H9 (cell line): ENCODE measurements around the gene SFMBT1. TPM values are rescaled to one million over a fixed set of nuclear protein-coding genes. Genes with fewer than 3 reads are reported as not detected.

Source experiments
- DNase-seq: peaks from one replicate; pipeline ENCODE4 v3.0.0-alpha.2; 2017
- H2AFZ ChIP-seq: one replicate; pipeline ENCODE4 v1.6.1; 2013; ENCODE audit warnings: mild to moderate bottlenecking, low read length, control low read depth, moderate library complexity
- H2AK5ac ChIP-seq: 2 replicates; pipeline ENCODE4 v1.6.1; 2013; ENCODE audit warnings: low read length, control low read depth, mixed read lengths; ENCODE audit not compliant: insufficient read length
- H2BK120ac ChIP-seq: one replicate; pipeline ENCODE4 v1.6.1; 2013; ENCODE audit warnings: low read depth, mild to moderate bottlenecking, low read length, control low read depth, inconsistent platforms; ENCODE audit not compliant: poor library complexity, severe bottlenecking
- H2BK12ac ChIP-seq: 2 replicates; pipeline ENCODE4 v1.6.1; 2013; ENCODE audit warnings: low read length, control low read depth, mixed read lengths, low read depth; ENCODE audit not compliant: insufficient read length
- H2BK15ac ChIP-seq: 2 replicates; pipeline ENCODE4 v1.6.1; 2013; ENCODE audit warnings: low read depth, low read length, control low read depth
- H2BK20ac ChIP-seq: one replicate; pipeline ENCODE4 v1.6.1; 2013; ENCODE audit warnings: low read depth, mild to moderate bottlenecking, low read length, control low read depth, inconsistent platforms; ENCODE audit not compliant: poor library complexity, severe bottlenecking
- H2BK5ac ChIP-seq: 2 replicates; pipeline ENCODE4 v1.6.1; 2013; ENCODE audit warnings: low read length, control low read depth, mixed read lengths; ENCODE audit not compliant: insufficient read length
- H3K14ac ChIP-seq: 2 replicates; pipeline ENCODE4 v1.6.1; 2013; ENCODE audit warnings: low read length, control low read depth; ENCODE audit not compliant: insufficient read depth
- H3K18ac ChIP-seq: 2 replicates; pipeline ENCODE4 v1.6.1; 2013; ENCODE audit warnings: low read depth, mild to moderate bottlenecking, mixed read lengths, low read length, control low read depth; ENCODE audit not compliant: insufficient read length
- H3K23ac ChIP-seq: 2 replicates; pipeline ENCODE4 v1.6.1; 2013; ENCODE audit warnings: low read length, control low read depth, mixed read lengths, low read depth; ENCODE audit not compliant: insufficient read length
- H3K23me2 ChIP-seq: 2 replicates; pipeline ENCODE4 v1.6.1; 2013; ENCODE audit warnings: low read depth, mild to moderate bottlenecking, mixed read lengths, low read length, control low read depth; ENCODE audit not compliant: insufficient read length, poor library complexity, severe bottlenecking
- H3K27ac ChIP-seq: 2 replicates; pipeline ENCODE4 v1.5.1; 2013; ENCODE audit warnings: low read length, control low read depth, mixed read lengths, low read depth; ENCODE audit not compliant: insufficient read length
- H3K27me3 ChIP-seq: 2 replicates; pipeline ENCODE4 v1.6.1; 2013; ENCODE audit warnings: low read length, control low read depth, inconsistent platforms; ENCODE audit not compliant: insufficient read depth
- H3K4ac ChIP-seq: 2 replicates; pipeline ENCODE4 v1.6.1; 2013; ENCODE audit warnings: low read depth, mild to moderate bottlenecking, control low read depth, inconsistent platforms, low read length, moderate library complexity
- H3K4me1 ChIP-seq: 2 replicates; pipeline ENCODE4 v1.6.1; 2013; ENCODE audit warnings: low read length, control low read depth, inconsistent platforms; ENCODE audit not compliant: insufficient read depth
- H3K4me2 ChIP-seq: 2 replicates; pipeline ENCODE4 v1.6.1; 2013; ENCODE audit warnings: low read length, control low read depth, mixed read lengths; ENCODE audit not compliant: insufficient read length, insufficient read depth
- H3K56ac ChIP-seq: 2 replicates; pipeline ENCODE4 v1.6.1; 2013; ENCODE audit warnings: low read depth, mild to moderate bottlenecking, mixed read lengths, low read length, control low read depth; ENCODE audit not compliant: insufficient read length
- H3K79me1 ChIP-seq: 2 replicates; pipeline ENCODE4 v1.6.1; 2013; ENCODE audit warnings: low read depth, mild to moderate bottlenecking, moderate library complexity, low read length, control low read depth, inconsistent platforms; ENCODE audit not compliant: insufficient read depth, poor library complexity, severe bottlenecking
- H3K79me2 ChIP-seq: 2 replicates; pipeline ENCODE4 v1.6.1; 2013; ENCODE audit warnings: low read length, control low read depth, inconsistent platforms; ENCODE audit not compliant: insufficient read depth
- H3K9ac ChIP-seq: 2 replicates; pipeline ENCODE4 v1.6.1; 2013; ENCODE audit warnings: low read length, control low read depth, mixed read lengths; ENCODE audit not compliant: insufficient read length; ENCODE audit errors: extremely low read depth
- H3K9me3 ChIP-seq: one replicate; pipeline ENCODE4 v1.6.1; 2013; ENCODE audit warnings: low read depth, low read length, inconsistent platforms; ENCODE audit not compliant: control insufficient read depth
- H3T11ph ChIP-seq: one replicate; pipeline ENCODE4 v1.6.1; 2013; ENCODE audit warnings: mild to moderate bottlenecking, low read length, control low read depth, inconsistent platforms
- H4K20me1 ChIP-seq: one replicate; pipeline ENCODE4 v1.6.1; 2013; ENCODE audit not compliant: control insufficient read depth, insufficient read length, insufficient read depth
- H4K5ac ChIP-seq: 2 replicates; pipeline ENCODE4 v1.6.1; 2013; ENCODE audit warnings: low read depth, mild to moderate bottlenecking, mixed read lengths, low read length, control low read depth; ENCODE audit not compliant: insufficient read length
- H4K8ac ChIP-seq: replicated peaks from 2 replicates; pipeline ENCODE4 v1.6.1; 2013; ENCODE audit warnings: low read length, control low read depth, mixed read lengths, low read depth; ENCODE audit not compliant: insufficient read length
- H4K91ac ChIP-seq: 2 replicates; pipeline ENCODE4 v1.6.1; 2013; ENCODE audit warnings: low read depth, mild to moderate bottlenecking, moderate library complexity, mixed read lengths, low read length, control low read depth; ENCODE audit not compliant: insufficient read length
- H3K27ac Mint-ChIP-seq, 3 experiments: 2 replicates in 2 of 3; 3 replicates in 1 of 3; pipeline ENCODE4 v1.8.0; 2020 to 2021; ENCODE audit warnings: mixed read lengths in 3 of 3, mild to moderate bottlenecking in 1 of 3, moderate library complexity in 1 of 3
- H3K27me3 Mint-ChIP-seq: 2 replicates; pipeline ENCODE4 v1.8.0; 2021; ENCODE audit warnings: low read depth, mild to moderate bottlenecking, moderate library complexity, mixed read lengths
- H3K36me3 Mint-ChIP-seq, 3 experiments: 2 replicates in 2 of 3; 3 replicates in 1 of 3; pipeline ENCODE4 v1.8.0; 2020 to 2021; ENCODE audit warnings: low read depth in 3 of 3, mixed read lengths in 3 of 3; ENCODE audit not compliant: insufficient read depth in 1 of 3
- H3K4me1 Mint-ChIP-seq, 2 experiments: 2 replicates each; pipeline ENCODE4 v1.8.0; 2020; ENCODE audit warnings: mixed read lengths in 2 of 2
- H3K4me3 Mint-ChIP-seq, 2 experiments: 2 replicates in 1 of 2; 3 replicates in 1 of 2; pipeline ENCODE4 v1.8.0; 2020 to 2021; ENCODE audit warnings: mild to moderate bottlenecking in 2 of 2, mixed read lengths in 2 of 2, moderate library complexity in 1 of 2
- H3K9me3 Mint-ChIP-seq, 2 experiments: 2 replicates in 1 of 2; 3 replicates in 1 of 2; pipeline ENCODE4 v1.8.0; 2020; ENCODE audit warnings: mild to moderate bottlenecking in 2 of 2, mixed read lengths in 2 of 2, moderate library complexity in 1 of 2
- CTCF ChIP-seq: fragments of 200-600 bp; sonication (generic); conservative IDR thresholded peaks from 3 replicates; pipeline ENCODE4 v1.8.0; 2021; ENCODE audit warnings: antibody characterized with exemption, mild to moderate bottlenecking
- WGBS: extraction: QIAGEN DNeasy Blood & Tissue Kit; methylation state at CpG from one replicate; pipeline ENCODE4 v1.1.7; 2013; ENCODE audit warnings: missing lambda C conversion rate, low lambda C conversion rate, mixed read lengths; ENCODE audit not compliant: insufficient read length; ENCODE audit errors: extremely low coverage; 5-methylcytosine and 5-hydroxymethylcytosine counted together
- total RNA-seq: library from RNA; stranded (reverse); gene quantifications from 2 replicates; pipeline ENCODE4 v1.2.1, GENCODE V29; 2021

SFMBT1 gene
- total RNA-seq, 1 experiment from 2014 or later = 15.3 TPM

GRCh38 chr3:53077476-53078220, 31.8 kb upstream of the SFMBT1 start:
- Histone ChIP-seq H2AFZ (no peak overlapping the region), H4K8ac (no peak overlapping the region), H3K27ac (no peak overlapping the region), H2BK12ac (no peak overlapping the region), H3K9ac (no peak overlapping the region), H3K23me2 (peaks cover 5% of the 10 kb centered on the region), H2BK120ac (no peak overlapping the region), H3K23ac (no peak overlapping the region), H3K18ac (no peak overlapping the region), H2BK5ac (no peak overlapping the region), H3K4me1 (no peaks in the 10 kb centered on the region; the same call in 1 of the 2 replicates), H3T11ph (no peak overlapping the region), H2AK5ac (no peak overlapping the region), H2BK20ac (no peak overlapping the region), H3K4ac (no peak overlapping the region), H3K9me3 (no peaks in the 10 kb centered on the region), H3K4me2 (no peak overlapping the region), H3K27me3 (no peaks in the 10 kb centered on the region), H3K14ac (no peak overlapping the region; the same call in 1 of the 2 replicates), H3K79me2 (no peaks in the 10 kb centered on the region), H2BK15ac (no peak overlapping the region), H4K91ac (no peak overlapping the region), H3K79me1 (no peaks in the 10 kb centered on the region), H4K20me1 (no peaks in the 10 kb centered on the region), H3K56ac (no peak overlapping the region), H4K5ac (no peak overlapping the region)
- Mint-ChIP-seq H3K36me3 (no peaks in the 10 kb centered on the region), H3K4me1 (peaks cover 6 to 12% of the 10 kb centered on the region in 2 experiments), H3K27me3 (peaks cover 5% of the 10 kb centered on the region), H3K4me3 (no peak overlapping the region), H3K9me3 (no peaks in the 10 kb centered on the region; a peak in 1 of 5 replicates), H3K27ac (no peak overlapping the region; a peak in 1 of 7 replicates)
- WGBS = no CpG with 5 or more reads among the region's 10 CpGs
- TF ChIP-seq CTCF = no peak
- peak; percentile 17 for DNase-seq
